ENCODE data around the gene BOK. TPM values are rescaled to one million over a fixed set of nuclear protein-coding genes. Genes with fewer than 3 reads are reported as not detected.
A peak's percentile ranks its signal among the peaks of the same experiment; 100 is the strongest.
"Not testable (repeated sequence)": the region's sequence is repeated elsewhere in the genome, so short reads cannot be mapped to it uniquely, and the experiment has no call there.

The BOK gene, protein sequence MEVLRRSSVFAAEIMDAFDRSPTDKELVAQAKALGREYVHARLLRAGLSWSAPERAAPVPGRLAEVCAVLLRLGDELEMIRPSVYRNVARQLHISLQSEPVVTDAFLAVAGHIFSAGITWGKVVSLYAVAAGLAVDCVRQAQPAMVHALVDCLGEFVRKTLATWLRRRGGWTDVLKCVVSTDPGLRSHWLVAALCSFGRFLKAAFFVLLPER
- total RNA-seq: under 1 TPM; 0.09 to 0.64 TPM

DNA sequence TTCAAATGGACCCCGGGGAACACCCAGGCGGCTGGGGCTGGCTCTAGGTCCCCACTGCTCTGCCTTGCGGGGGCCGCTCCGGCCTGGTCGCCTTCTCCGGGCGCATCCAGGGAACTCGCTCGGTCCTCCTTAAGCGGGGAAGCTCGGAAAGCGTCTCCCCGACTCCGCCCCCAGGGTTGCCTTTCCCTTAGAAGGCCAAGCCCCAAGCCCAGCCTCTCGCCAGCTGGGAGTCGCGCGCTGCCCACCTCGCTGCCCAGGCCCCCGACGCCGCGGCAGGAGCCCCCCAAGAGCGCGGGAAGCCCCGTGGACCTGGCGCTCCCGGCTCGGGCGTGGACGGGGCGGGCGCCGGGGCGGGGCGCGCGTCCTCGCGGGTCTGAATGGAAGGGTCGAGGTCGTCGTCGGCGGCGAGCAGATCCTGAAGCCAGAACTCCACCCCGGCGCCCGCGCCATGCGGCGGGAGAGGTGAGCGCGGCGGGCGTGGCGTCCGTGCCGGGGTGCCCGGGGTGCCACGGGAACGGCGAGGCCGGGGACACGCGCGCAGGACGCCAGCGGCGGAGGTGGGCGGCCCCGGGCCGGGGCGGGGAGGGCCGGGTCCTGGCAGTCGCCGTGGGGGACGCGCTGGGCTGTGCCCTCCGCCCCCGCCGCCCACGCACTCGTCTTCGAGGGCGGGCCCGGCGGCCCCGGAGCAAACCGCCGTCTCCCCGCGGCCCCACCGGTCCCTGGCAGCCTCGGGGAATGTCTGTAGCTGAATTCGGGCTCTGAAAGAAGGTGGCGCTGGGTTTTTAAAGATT is at the start of gene BOK:
BOK (plus strand) TSS at position 214 of the 791 bp plus-strand sequence. CDS start 739 bp downstream, outside the sequence.
- Mint-ChIP-seq H3K4me3 (peak within 1 kb of the TSS; percentile 56), H3K27ac (no peak within 1 kb of the TSS), H3K36me3 (ENCODE audit: low read depth) (peaks cover 11% of the 10 kb centered on the region), H3K9me3 (ENCODE audit: low read depth) (peaks cover 9% of the 10 kb centered on the region), H3K27me3 (peaks cover 40% of the 10 kb centered on the region), H3K4me1 (peaks cover 11% of the 10 kb centered on the region)
- DNase-seq: peak; percentile 16
- intact Hi-C loops (cut with DNase I, micrococcal nuclease): no loop called here
- ATAC-seq: peak; percentile 16
- POLR2A ChIA-PET: no interaction called here
- CTCF ChIA-PET: interaction anchor here (0.9 kb wide), 1 partner anchor 37 kb away, joined by 3 read pairs; no protein-coding TSS in a partner anchor

DNA sequence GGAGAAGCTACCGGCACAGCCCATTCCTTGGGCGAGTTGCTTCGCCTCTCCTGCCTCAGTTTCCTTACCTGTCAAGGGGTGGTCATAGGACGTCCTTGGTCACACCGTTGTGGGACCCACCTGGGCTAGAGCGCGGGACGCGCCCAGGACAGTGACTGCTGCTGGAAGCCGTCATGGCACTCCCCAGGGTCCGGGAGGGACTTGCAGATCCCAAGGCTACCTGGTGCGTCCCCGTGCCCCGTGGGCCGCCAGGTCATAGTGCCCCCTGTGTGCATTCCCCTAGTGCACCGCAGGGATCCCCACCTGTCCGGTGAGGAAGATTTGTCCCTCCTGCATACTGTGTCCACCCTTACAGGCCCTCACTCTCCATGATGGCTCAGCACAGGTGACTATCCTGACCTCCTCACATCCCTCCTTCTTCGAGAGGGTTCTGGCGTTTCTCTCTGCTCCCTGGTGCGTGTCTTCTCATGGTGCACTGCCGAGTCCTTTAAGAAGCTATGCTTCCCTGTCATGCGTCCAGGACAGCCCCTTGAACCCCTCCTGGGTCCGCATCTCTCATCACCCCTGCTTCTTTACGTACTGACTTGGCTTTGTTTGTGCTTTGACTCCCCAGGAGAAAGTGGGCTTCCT is 49.3 kb upstream of the BOK start:
- DNase-seq (peak; percentile 15), ATAC-seq (no peak)
- POLR2A ChIA-PET: no interaction called here
- no peaks in the 10 kb centered on the region for H3K36me3 Mint-ChIP-seq (ENCODE audit: low read depth)
- H3K27me3 Mint-ChIP-seq: peaks cover 3% of the 10 kb centered on the region
- no peaks in the 10 kb centered on the region for H3K9me3 Mint-ChIP-seq (ENCODE audit: low read depth)
- intact Hi-C loops (cut with DNase I, micrococcal nuclease): loop anchor here (2.0 to 5.0 kb wide), 3 partner anchors 152 to 942 kb away; partner anchors contain the start of genes FARP2 (in 1 of the 2), HDLBP (in 1 of the 2), RNPEPL1 (in 1 of the 2) and SEPTIN2 (in 1 of the 2)
- CTCF ChIA-PET: interaction anchor here (0.7 kb wide), 1 partner anchor 132 kb away, joined by 5 read pairs; no protein-coding TSS in a partner anchor
- peak overlapping the region; percentile 33 for H3K4me3 Mint-ChIP-seq
- H3K4me1 Mint-ChIP-seq: peaks cover 19% of the 10 kb centered on the region
- H3K27ac Mint-ChIP-seq: peak overlapping the region; percentile 58

DNA sequence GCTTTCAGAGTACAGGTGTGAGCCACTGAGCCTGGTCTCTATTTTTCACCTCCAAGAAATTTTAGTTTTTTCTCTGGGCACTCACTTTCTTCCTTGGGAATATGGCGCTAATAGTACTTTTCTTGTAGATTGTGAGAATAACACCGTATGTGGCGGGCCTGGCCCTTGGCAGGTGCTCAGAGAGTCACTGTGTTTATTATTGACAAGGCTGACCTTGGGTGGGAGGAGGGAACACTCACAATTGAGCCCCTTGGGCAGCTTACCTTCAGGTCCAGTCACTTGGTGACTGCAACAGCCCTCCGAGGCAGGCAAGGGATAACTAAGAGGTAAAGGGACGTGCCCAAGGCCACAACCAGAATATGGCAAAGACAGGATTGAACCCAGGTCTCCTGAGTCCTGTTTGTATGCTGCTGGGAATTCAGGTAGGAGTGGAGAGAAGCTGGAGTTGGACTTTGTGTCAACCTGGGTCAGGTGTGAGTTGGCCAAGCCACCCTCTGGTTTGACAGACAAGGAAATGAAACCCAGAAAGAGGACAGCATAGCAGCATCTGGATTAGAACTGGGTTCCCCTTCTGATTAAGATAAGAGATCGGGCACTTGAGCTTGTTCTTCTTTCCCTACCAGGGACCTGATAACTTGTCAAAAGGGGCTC is 47.3 kb upstream of the BOK start:
- Mint-ChIP-seq H3K36me3 (ENCODE audit: low read depth) (no peaks in the 10 kb centered on the region), H3K4me3 (no peak overlapping the region), H3K27me3 (peaks cover 3% of the 10 kb centered on the region), H3K4me1 (peaks cover 27% of the 10 kb centered on the region), H3K9me3 (ENCODE audit: low read depth) (no peaks in the 10 kb centered on the region), H3K27ac (peak overlapping the region; percentile 22)
- DNase-seq (no peak), ATAC-seq (no peak)
- ChIA-PET POLR2A (no interaction called here), CTCF (interaction anchor here (0.6 kb wide), 1 partner anchor 159 kb away, joined by 4 read pairs; no protein-coding TSS in a partner anchor)
- intact Hi-C loops (cut with DNase I, micrococcal nuclease): no loop called here

DNA sequence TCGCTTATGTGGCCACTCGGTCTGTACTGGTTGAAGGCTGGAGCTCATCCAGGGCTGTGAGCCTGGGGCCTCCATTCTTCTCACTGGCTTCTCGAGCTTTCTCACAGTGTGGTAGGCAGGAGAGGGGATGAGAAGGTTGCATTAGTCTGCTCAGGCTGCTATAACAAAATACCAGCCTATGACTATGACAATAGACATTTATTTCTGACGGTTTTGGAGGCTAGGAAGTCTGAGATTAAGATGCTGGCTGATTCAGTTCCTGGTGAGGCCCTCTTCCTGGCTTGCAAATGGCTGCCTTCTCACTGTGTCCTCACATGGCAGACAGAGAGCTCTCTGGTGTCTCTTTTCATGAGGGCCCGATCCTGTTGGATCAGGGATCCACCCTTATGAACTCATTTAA is 44.0 kb upstream of the BOK start:
- ChIA-PET CTCF (no interaction called here), POLR2A (interaction anchor here (1.0 kb wide), 1 partner anchor 103 kb away, joined by 4 read pairs; no protein-coding TSS in a partner anchor)
- no peaks in the 10 kb centered on the region for H3K36me3 Mint-ChIP-seq (ENCODE audit: low read depth)
- H3K27me3 Mint-ChIP-seq: peaks cover 6% of the 10 kb centered on the region
- H3K27ac Mint-ChIP-seq: no peak overlapping the region
- ATAC-seq (no peak), DNase-seq (no peak)
- intact Hi-C loops (cut with DNase I, micrococcal nuclease): no loop called here
- peaks cover 18% of the 10 kb centered on the region for H3K4me1 Mint-ChIP-seq
- H3K9me3 Mint-ChIP-seq (ENCODE audit: low read depth): peaks cover 6% of the 10 kb centered on the region
- no peak overlapping the region for H3K4me3 Mint-ChIP-seq

DNA sequence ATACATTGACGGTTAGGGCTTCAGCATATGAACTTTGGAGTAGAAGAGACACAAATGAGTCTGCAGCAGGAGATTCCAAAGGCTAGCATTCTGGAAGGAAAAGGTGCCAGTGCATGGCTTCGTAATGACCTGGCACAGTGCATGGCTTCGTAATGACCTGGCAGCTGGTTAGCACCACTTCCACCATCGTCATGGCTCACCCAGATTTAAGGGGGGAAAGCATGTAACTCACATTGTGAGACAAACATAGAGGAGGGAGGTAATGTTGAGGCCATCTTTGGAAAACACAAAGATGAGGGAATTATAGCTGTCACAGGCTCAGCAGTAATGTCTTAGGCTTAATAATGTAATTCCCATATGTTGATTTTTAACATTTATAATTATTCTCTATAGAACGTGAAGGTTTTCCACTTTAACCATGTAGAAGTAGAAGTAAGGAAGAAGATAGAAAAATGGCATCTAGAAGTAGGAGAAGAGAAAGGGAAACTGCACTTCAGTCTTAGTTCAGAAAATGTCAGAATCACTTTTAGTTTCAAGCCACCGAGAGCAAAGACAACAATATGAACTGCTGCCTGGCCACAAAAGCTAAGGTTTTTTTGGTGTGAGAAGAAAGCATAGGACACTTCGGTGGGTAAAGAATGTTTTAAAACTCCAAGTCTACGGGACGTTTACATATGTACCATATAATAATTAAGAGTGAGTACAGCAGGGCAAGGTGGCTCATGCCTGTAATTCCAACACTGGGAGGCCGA is 43.4 kb upstream of the BOK start:
- H3K9me3 Mint-ChIP-seq (ENCODE audit: low read depth): peaks cover 6% of the 10 kb centered on the region
- peak overlapping the region; percentile 83 for H3K27ac Mint-ChIP-seq
- peaks cover 17% of the 10 kb centered on the region for H3K4me1 Mint-ChIP-seq
- peaks cover 8% of the 10 kb centered on the region for H3K27me3 Mint-ChIP-seq
- no peaks in the 10 kb centered on the region for H3K36me3 Mint-ChIP-seq (ENCODE audit: low read depth)
- DNase-seq (no peak), ATAC-seq (peak; percentile 60)
- ChIA-PET POLR2A (interaction anchor here (1.0 kb wide), 1 partner anchor 103 kb away, joined by 4 read pairs; no protein-coding TSS in a partner anchor), CTCF (interaction anchor here (0.9 kb wide), 1 partner anchor 9 kb away, joined by 3 read pairs; no protein-coding TSS in a partner anchor)
- no peak overlapping the region for H3K4me3 Mint-ChIP-seq
- intact Hi-C loops (cut with DNase I, micrococcal nuclease): no loop called here

DNA sequence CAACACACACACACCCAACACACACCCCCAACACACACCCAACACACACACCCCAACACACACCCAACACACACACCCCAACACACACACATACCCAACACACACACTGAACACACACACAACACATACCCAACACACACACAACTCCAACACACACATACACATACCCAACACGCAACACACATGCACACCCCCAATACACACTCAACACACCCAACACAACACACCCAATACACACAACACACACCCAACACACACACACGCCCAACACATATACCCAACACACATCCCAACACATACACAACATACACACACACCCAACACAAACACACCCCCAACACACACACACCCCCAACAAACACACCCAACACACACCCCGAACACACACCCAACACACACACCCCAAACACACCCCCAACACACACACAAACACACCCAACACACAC is 42.0 kb upstream of the BOK start:
- peaks cover 12% of the 10 kb centered on the region for H3K27me3 Mint-ChIP-seq
- H3K9me3 Mint-ChIP-seq (ENCODE audit: low read depth): peaks cover 6% of the 10 kb centered on the region
- H3K4me1 Mint-ChIP-seq: peaks cover 17% of the 10 kb centered on the region
- DNase-seq (no peak), ATAC-seq (no peak)
- no peak overlapping the region for H3K4me3 Mint-ChIP-seq
- intact Hi-C loops (cut with DNase I, micrococcal nuclease): no loop called here
- ChIA-PET POLR2A (no interaction called here), CTCF (no interaction called here)
- H3K36me3 Mint-ChIP-seq (ENCODE audit: low read depth): no peaks in the 10 kb centered on the region
- no peak overlapping the region for H3K27ac Mint-ChIP-seq

DNA sequence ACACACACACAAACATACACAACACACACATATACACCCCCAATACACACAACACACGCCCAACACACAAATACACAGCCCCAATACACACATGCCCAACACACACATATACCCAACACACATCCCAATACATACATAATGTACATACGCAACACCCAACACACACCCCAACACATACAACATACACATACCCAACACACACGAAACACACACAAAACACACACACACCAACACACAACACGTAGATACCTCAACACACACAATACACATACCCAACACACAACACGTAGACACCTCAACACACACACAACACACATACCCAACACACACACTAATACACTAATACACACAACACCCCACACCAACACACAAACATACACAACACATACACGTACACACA is 41.2 kb upstream of the BOK start:
- H3K27ac Mint-ChIP-seq: no peak overlapping the region
- ChIA-PET CTCF (no interaction called here), POLR2A (no interaction called here)
- H3K27me3 Mint-ChIP-seq: peaks cover 9% of the 10 kb centered on the region
- peaks cover 17% of the 10 kb centered on the region for H3K4me1 Mint-ChIP-seq
- no peaks in the 10 kb centered on the region for H3K36me3 Mint-ChIP-seq (ENCODE audit: low read depth)
- ATAC-seq: no peak
- intact Hi-C loops (cut with DNase I, micrococcal nuclease): no loop called here
- DNase-seq: no peak
- peaks cover 6% of the 10 kb centered on the region for H3K9me3 Mint-ChIP-seq (ENCODE audit: low read depth)
- no peak overlapping the region for H3K4me3 Mint-ChIP-seq

DNA sequence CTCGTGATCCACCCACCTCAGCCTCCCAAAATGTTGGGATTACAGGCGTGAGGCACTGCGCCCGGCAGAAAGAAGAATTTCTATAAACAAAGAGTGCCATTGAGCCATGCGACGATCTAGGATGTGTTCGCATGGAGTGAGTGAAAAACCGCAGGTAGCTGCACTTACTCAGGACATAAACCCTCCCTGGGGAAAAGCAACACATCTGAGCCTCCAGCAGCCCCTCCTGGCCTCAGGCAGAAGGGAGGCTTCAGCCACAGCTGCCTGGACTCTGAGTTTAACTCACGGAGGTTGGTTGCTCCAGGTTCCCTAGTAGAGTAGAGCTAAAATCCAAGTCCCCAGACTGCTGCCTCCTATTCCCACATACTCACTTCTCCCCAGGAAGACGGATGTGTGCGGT is 38.9 kb upstream of the BOK start:
- Mint-ChIP-seq H3K4me1 (peaks cover 16% of the 10 kb centered on the region), H3K27ac (no peak overlapping the region), H3K36me3 (ENCODE audit: low read depth) (no peaks in the 10 kb centered on the region), H3K9me3 (ENCODE audit: low read depth) (peaks cover 6% of the 10 kb centered on the region), H3K27me3 (peaks cover 9% of the 10 kb centered on the region), H3K4me3 (no peak overlapping the region)
- intact Hi-C loops (cut with DNase I, micrococcal nuclease): no loop called here
- ATAC-seq (no peak), DNase-seq (no peak)
- CTCF ChIA-PET: no interaction called here
- POLR2A ChIA-PET: no interaction called here

DNA sequence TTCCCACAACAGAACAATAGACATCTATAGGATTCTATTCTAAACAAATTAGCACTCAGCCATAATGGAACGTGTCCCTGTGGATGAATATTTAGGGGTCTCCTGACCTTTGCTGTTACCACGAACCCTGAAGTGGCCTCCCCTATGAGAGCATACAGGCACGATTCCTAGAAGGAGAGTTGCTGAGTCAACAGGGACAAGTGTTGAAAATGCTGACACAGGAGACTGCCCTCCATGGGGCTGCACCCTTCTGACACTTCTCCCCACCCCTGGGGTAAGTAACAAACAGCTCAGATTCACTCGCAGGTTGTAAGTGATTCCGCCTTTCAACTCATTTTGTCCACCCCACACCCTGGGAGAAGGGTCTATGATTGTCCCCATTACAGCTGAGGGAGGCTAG is 36.1 kb upstream of the BOK start:
- Mint-ChIP-seq H3K27me3 (peaks cover 7% of the 10 kb centered on the region), H3K36me3 (ENCODE audit: low read depth) (no peaks in the 10 kb centered on the region), H3K4me1 (no peaks in the 10 kb centered on the region), H3K27ac (no peak overlapping the region), H3K9me3 (ENCODE audit: low read depth) (peaks cover 7% of the 10 kb centered on the region), H3K4me3 (no peak overlapping the region)
- ChIA-PET CTCF (no interaction called here), POLR2A (no interaction called here)
- no peak for DNase-seq
- no peak for ATAC-seq
- intact Hi-C loops (cut with DNase I, micrococcal nuclease): no loop called here

DNA sequence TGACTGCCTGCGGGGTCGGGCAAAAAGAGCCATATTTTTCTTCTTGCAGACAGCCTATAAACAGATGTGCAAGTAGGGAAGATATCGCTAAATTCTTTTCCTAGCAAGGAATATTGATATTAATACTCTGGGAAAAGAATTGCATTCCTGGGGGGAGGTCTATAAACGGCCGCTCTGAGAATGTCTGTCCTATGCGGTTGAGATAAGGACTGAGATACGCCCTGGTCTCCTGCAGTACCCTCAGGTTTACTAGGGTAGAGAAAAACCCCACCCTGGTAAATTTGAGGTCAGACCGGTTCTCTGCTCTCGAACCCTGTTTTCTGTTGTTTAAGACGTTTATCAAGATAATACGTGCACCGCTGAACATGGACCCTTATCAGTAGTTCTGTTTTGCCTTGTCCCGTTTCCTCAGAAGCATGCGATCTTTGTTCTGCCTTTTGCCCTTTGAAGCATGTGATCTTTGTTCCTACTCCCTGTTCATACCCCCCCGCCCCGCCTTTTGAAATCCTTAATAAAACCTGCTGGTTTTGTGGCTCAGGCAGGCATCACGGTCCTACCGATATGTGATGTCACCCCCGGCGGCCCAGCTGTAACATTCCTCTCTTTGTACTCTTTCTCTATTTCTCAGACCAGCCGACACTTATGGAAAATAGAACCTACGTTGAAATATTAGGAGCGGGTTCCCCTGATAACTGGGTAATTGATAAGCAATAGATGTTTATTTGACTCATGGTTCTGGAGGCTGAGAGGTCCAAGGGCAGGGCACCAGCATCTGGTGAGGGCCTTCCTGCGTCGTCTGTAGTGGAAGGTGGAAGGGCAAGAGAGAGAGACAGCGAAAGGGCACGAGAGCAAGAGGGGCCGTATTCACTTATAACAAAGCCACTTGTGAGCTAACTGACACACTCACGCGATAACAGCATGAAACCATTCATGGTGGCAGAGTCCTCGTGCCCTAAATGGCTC is 32.4 kb upstream of the BOK start:
- DNase-seq; H3K4me1 Mint-ChIP-seq; H3K36me3 Mint-ChIP-seq (ENCODE audit: low read depth); H3K27ac Mint-ChIP-seq; H3K4me3 Mint-ChIP-seq; intact Hi-C loops (cut with DNase I, micrococcal nuclease); H3K9me3 Mint-ChIP-seq (ENCODE audit: low read depth); CTCF ChIA-PET; ATAC-seq; POLR2A ChIA-PET; H3K27me3 Mint-ChIP-seq: not testable (repeated sequence)
